Smooth muscle cell (in vitro differentiated cells): ENCODE data around the gene ZNF326. TPM values are rescaled to one million over a fixed set of nuclear protein-coding genes. Genes with fewer than 3 reads are reported as not detected.

Source experiments
- DNase-seq: peaks from one replicate; lab custom pipeline; 2025; ENCODE audit not compliant: unreplicated experiment; lab: John Stamatoyannopoulos, UW
- H2AFZ ChIP-seq: fragments of 200-600 bp; sonication (generic); 2 replicates; pipeline ENCODE4 v1.6.0; 2016; ENCODE audit warnings: antibody characterized with exemption, low read depth, mild to moderate bottlenecking
- H3F3A ChIP-seq: fragments of 200-600 bp; sonication (generic); 2 replicates; pipeline ENCODE4 v1.6.0; 2017; ENCODE audit warnings: antibody characterized with exemption, low read depth
- H3K27ac ChIP-seq: fragments of 200-600 bp; sonication (generic); 2 replicates; pipeline ENCODE4 v1.5.1; 2016; ENCODE audit warnings: low read depth, mild to moderate bottlenecking
- H3K27me3 ChIP-seq: fragments of 200-600 bp; sonication (generic); 2 replicates; pipeline ENCODE4 v1.6.1; 2016; ENCODE audit warnings: low read depth, mild to moderate bottlenecking
- H3K36me3 ChIP-seq: fragments of 200-600 bp; sonication (generic); 2 replicates; pipeline ENCODE4 v1.5.1; 2016; ENCODE audit warnings: low read depth
- H3K4me1 ChIP-seq: fragments of 200-600 bp; sonication (generic); 2 replicates; pipeline ENCODE4 v1.5.1; 2016; ENCODE audit warnings: low read depth
- H3K4me2 ChIP-seq: fragments of 200-600 bp; sonication (generic); 2 replicates; pipeline ENCODE4 v1.6.0; 2016; ENCODE audit warnings: mild to moderate bottlenecking
- H3K4me3 ChIP-seq: fragments of 200-600 bp; sonication (generic); 2 replicates; pipeline ENCODE4 v1.5.1; 2016; ENCODE audit warnings: mild to moderate bottlenecking
- H3K79me2 ChIP-seq: fragments of 200-600 bp; sonication (generic); 2 replicates; pipeline ENCODE4 v1.6.0; 2016; ENCODE audit warnings: low read depth, mild to moderate bottlenecking
- H3K9ac ChIP-seq: fragments of 200-600 bp; sonication (generic); 2 replicates; pipeline ENCODE4 v1.6.0; 2016; ENCODE audit warnings: low read depth
- H3K9me3 ChIP-seq: fragments of 200-600 bp; sonication (generic); replicated peaks from 2 replicates; pipeline ENCODE4 v1.5.1; 2016; ENCODE audit warnings: low read depth
- H4K20me1 ChIP-seq: fragments of 200-600 bp; sonication (generic); 2 replicates; pipeline ENCODE4 v1.6.0; 2016; ENCODE audit warnings: low read depth
- CTCF ChIP-seq: fragments of 200-600 bp; sonication (generic); IDR thresholded peaks from 2 replicates; pipeline ENCODE4 v1.5.1; 2017; ENCODE audit warnings: borderline replicate concordance, mild to moderate bottlenecking, antibody characterized with exemption; ENCODE audit not compliant: insufficient read depth, poor library complexity, severe bottlenecking
- WGBS: methylation state at CpG from one replicate; pipeline ENCODE4 v1.1.7; 2016; ENCODE audit warnings: low lambda C conversion rate; 5-methylcytosine and 5-hydroxymethylcytosine counted together
- polyA plus RNA-seq: library from polyadenylated mRNA; unstranded; fragments of >200 nt; fragmentation: Nextera tagmentation; extraction: Ambion mirVana; gene quantifications from 2 replicates; pipeline ENCODE4 v1.2.1, GENCODE V29; 2016
- total RNA-seq: library from RNA; depleted of rRNA; stranded (reverse); fragments of >200 nt; gene quantifications from 2 replicates; pipeline ENCODE4 v1.2.3, GENCODE V29; 2014

ZNF326 gene
- total and polyA plus RNA-seq, 2 experiments from 2014 or later, result 7.7 to 12.8 TPM

DNA sequence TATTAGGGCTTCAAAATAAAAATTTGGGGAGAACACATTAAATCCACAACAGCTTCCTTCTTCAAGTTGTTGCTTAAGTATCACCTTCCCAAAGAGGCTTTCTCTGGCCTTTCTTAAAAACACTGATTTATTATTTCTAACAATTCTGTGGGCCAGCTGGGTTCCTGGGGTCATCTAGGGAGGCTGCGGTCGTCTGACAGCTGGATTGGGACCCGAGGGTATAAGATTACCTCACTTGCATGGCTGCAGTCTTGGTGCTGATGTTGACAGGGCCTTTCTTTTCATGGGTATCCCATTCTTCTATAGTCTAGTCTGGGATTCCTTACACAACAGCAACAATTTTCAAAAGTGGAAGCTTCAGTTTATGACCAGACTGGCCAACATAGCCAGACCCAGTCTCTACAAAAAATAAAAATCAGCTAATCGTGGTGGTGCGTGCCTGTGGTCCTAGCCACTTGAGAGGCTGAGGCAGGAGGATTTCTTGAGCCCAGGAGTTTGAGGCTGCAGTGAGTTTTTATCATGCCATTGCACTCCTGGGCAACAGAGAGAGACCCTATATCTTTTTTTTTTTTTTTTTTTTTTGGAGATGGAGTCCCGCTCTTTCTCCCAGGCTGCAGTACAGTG is 46.1 kb upstream of the ZNF326 start:
- 93% methylated on average over 6 of the region's 6 CpGs for WGBS
- Histone ChIP-seq H3K9ac (no peak overlapping the region), H3K27me3 (no peaks in the 10 kb centered on the region), H3F3A (peaks cover 7% of the 10 kb centered on the region), H3K4me3 (no peak overlapping the region), H4K20me1 (no peaks in the 10 kb centered on the region), H3K4me1 (peaks cover 14% of the 10 kb centered on the region), H3K9me3 (no peaks in the 10 kb centered on the region), H3K36me3 (no peaks in the 10 kb centered on the region), H3K27ac (no peak overlapping the region), H3K79me2 (no peaks in the 10 kb centered on the region), H2AFZ (no peak overlapping the region), H3K4me2 (no peak overlapping the region)
- DNase-seq, result no peak
- no peak for TF ChIP-seq CTCF

DNA sequence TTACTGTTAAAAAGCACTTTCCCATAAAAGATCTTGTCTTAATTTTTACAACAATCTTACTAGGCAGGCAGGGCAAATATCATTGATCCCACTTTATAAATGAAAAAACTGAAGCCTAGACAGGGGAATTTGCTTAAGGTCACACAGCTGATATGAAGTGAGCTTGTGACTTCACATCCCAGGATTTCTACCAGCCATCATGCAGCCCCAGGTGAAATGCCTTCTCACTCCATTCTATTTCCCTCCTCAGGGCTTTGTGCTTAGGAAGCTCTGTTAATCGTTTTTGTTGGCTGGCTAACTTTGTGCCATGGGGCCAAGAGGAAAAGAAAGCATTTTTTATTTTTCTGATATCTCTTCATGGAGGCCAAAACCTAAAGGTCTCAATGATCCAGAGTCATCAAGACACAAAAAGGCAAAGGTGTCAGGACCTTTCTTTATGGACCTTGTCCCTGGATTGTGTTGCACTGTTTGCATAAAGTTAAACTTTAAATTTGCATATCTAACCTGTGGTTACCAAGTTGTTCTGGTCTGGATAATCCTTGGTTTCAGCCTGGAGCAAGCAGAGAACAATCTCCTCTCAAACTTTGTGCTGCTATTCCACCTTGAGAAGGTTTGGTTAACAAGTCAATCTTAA is 44.8 kb upstream of the ZNF326 start:
- Histone ChIP-seq H3F3A (no peaks in the 10 kb centered on the region), H3K79me2 (no peaks in the 10 kb centered on the region), H3K9ac (no peak overlapping the region), H3K36me3 (no peaks in the 10 kb centered on the region), H2AFZ (no peak overlapping the region), H3K27me3 (no peaks in the 10 kb centered on the region), H3K4me3 (no peak overlapping the region), H4K20me1 (no peaks in the 10 kb centered on the region), H3K4me2 (no peak overlapping the region), H3K4me1 (peaks cover 3% of the 10 kb centered on the region), H3K9me3 (no peaks in the 10 kb centered on the region), H3K27ac (peak overlapping the region; percentile 19)
- no peak for TF ChIP-seq CTCF
- 16% methylated on average over 1 of the region's 1 CpG for WGBS
- no peak for DNase-seq

GRCh38 chr1:89950703-89951102 is 44.2 kb upstream of the ZNF326 start:
- Histone ChIP-seq H3K27me3 (no peaks in the 10 kb centered on the region), H3K4me3 (no peak overlapping the region), H2AFZ (no peak overlapping the region), H3K4me1 (peaks cover 3% of the 10 kb centered on the region), H3K79me2 (no peaks in the 10 kb centered on the region), H4K20me1 (no peaks in the 10 kb centered on the region), H3K9ac (no peak overlapping the region), H3F3A (no peaks in the 10 kb centered on the region), H3K9me3 (no peaks in the 10 kb centered on the region), H3K27ac (peak overlapping the region; percentile 19), H3K4me2 (no peak overlapping the region), H3K36me3 (no peaks in the 10 kb centered on the region)
- no peak for TF ChIP-seq CTCF
- no peak for DNase-seq
- 93% methylated on average over 2 of the region's 2 CpGs for WGBS
